ENCODE measurements around the gene LRRC34.
A peak's percentile ranks its signal among the peaks of the same experiment; 100 is the strongest.

The LRRC34 gene

DNA sequence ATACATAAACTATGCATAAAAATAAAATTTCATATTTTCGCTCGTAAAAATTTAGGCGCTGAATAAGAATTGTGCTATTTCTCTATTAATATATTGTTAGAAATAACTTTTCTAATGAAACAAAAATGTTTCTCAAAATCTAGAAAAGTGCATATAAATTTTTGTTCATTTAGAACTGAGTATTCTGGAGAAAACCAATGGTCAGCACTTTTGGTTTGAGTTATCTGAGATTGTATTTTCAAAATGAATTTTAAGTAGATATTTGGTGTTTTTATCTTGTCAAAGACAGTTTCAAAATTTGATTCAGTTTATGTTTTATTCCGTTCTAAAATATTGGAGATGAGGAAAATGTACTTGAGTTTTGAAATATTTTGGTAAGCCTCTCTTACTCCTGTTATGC is 25.6 kb downstream of the LRRC34 start:
- no peaks in the 10 kb centered on the region for H3K9me3 ChIP-seq (ENCODE audit: control insufficient read depth, insufficient read depth, low read length)
- no peaks in the 10 kb centered on the region for H3K4me1 ChIP-seq (ENCODE audit: control insufficient read depth, insufficient read depth, low read length)
- H3K27me3 ChIP-seq (ENCODE audit: control insufficient read depth, insufficient read depth, low read length): no peaks in the 10 kb centered on the region
- DNase-seq (ENCODE audit: low read depth, low spot score): no peak
- WGBS (ENCODE audit: insufficient coverage, insufficient read length): no CpG with 5 or more reads among the region's 4 CpGs
- no peak overlapping the region for H3K27ac ChIP-seq (ENCODE audit: low read length)
- H3K4me3 ChIP-seq (ENCODE audit: low read length): no peak overlapping the region
- H3K36me3 ChIP-seq (ENCODE audit: control insufficient read depth, insufficient read depth, low read length): peaks cover 7% of the 10 kb centered on the region; the same call in 1 of the 2 replicates

DNA sequence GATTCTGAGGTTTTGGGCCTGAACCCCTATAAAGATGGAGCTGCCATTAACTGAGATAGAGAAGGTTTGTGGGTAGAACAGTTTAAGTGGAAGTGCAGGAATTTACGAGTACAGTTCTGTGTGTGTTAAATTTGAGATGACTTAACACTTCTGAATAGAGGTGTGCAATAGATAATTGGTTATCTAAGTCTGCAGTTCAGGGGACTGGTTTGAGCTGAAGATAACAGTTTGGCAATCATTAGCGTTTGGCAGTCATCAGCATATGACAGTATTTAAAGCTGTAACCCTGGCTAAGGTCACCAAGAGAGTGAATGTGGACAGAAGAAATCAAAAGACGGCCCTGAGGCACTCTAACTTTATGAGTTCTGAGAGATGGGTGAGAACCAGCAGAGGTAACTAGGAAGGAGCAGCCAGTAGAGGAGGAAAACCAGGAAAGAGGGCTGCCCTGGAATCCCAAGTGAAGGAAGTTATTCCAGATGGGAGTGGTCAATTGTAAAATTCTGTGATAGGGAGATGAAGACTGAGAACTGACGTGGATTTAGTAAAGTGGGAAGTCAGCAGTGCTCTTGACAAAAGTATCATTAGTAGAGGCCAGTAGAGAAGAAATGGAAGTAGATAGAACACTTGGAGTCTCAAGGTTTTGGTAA is 31.4 kb downstream of the LRRC34 start:
- no peaks in the 10 kb centered on the region for H3K27me3 ChIP-seq (ENCODE audit: control insufficient read depth, insufficient read depth, low read length)
- no peaks in the 10 kb centered on the region for H3K9me3 ChIP-seq (ENCODE audit: control insufficient read depth, insufficient read depth, low read length)
- H3K4me3 ChIP-seq (ENCODE audit: low read length): no peak overlapping the region
- no peaks in the 10 kb centered on the region for H3K4me1 ChIP-seq (ENCODE audit: control insufficient read depth, insufficient read depth, low read length)
- WGBS (ENCODE audit: insufficient coverage, insufficient read length): no CpG with 5 or more reads among the region's 4 CpGs
- no peak overlapping the region for H3K27ac ChIP-seq (ENCODE audit: low read length)
- H3K36me3 ChIP-seq (ENCODE audit: control insufficient read depth, insufficient read depth, low read length): peaks cover 7% of the 10 kb centered on the region; the same call in 1 of the 2 replicates
- DNase-seq (ENCODE audit: low read depth, low spot score): no peak

DNA sequence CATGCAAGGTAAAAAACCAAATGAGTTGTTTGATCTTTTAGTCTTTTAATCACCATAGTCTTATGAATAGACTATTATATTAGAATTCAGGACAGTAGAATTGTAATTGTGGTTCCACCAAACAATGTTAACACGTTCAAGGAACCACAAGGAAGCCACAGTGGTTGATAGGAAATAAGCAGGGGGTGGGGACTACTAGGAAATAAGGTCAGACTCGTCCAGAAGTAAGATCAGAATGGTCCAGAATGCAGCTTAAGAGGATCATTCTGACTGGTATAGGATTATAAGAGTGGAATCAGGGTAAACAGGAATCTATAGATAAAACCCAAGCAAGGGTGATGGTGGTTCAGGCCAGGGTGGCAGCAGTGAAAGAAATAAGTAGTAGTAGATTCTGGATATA is 32.0 kb downstream of the LRRC34 start:
- Histone ChIP-seq H3K9me3 (ENCODE audit: control insufficient read depth, insufficient read depth, low read length) (no peaks in the 10 kb centered on the region), H3K27me3 (ENCODE audit: control insufficient read depth, insufficient read depth, low read length) (no peaks in the 10 kb centered on the region), H3K4me1 (ENCODE audit: control insufficient read depth, insufficient read depth, low read length) (no peaks in the 10 kb centered on the region), H3K4me3 (ENCODE audit: low read length) (no peak overlapping the region), H3K36me3 (ENCODE audit: control insufficient read depth, insufficient read depth, low read length) (peaks cover 7% of the 10 kb centered on the region; the same call in 1 of the 2 replicates), H3K27ac (ENCODE audit: low read length) (no peak overlapping the region)
- no peak for DNase-seq (ENCODE audit: low read depth, low spot score)
- no CpG with 5 or more reads among the region's 2 CpGs for WGBS (ENCODE audit: insufficient coverage, insufficient read length)

DNA sequence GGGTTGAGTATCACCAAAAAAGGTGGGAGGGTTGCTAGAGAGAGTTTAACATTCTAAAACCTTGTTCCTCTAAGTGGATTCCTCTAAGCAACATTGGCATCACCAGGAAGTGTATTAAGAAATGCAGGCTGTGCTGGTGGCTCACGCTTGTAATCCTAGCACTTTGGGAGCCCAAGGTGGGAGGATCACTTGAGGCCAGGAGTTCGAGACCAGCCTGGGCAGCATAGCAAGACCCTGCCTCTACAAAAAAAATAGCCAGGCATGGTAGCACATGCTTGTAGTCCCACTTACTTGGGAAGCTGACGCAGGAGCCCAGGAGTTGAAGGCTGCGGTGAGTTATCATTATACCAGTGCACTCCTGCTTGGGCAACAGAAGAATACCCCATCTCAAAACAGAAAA is 34.9 kb downstream of the LRRC34 start:
- Histone ChIP-seq H3K27me3 (ENCODE audit: control insufficient read depth, insufficient read depth, low read length) (no peaks in the 10 kb centered on the region), H3K4me3 (ENCODE audit: low read length) (no peak overlapping the region), H3K4me1 (ENCODE audit: control insufficient read depth, insufficient read depth, low read length) (no peaks in the 10 kb centered on the region), H3K36me3 (ENCODE audit: control insufficient read depth, insufficient read depth, low read length) (peaks cover 5% of the 10 kb centered on the region; the same call in 1 of the 2 replicates), H3K9me3 (ENCODE audit: control insufficient read depth, insufficient read depth, low read length) (no peaks in the 10 kb centered on the region), H3K27ac (ENCODE audit: low read length) (no peak overlapping the region)
- WGBS (ENCODE audit: insufficient coverage, insufficient read length): no CpG with 5 or more reads among the region's 4 CpGs
- no peak for DNase-seq (ENCODE audit: low read depth, low spot score)

DNA sequence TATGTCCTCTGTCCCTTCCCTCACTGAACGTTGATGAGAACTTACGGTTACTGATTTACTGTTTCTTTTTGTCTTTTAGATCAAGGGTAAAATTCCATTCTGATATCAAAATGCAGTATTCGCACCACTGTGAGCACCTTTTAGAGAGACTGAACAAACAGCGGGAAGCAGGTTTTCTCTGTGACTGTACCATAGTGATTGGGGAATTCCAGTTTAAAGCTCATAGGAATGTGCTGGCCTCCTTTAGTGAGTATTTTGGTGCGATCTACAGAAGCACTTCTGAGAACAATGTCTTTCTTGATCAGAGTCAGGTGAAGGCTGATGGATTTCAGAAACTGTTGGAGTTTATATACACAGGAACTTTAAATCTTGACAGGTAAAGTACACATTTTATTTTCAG is 38.5 kb downstream of the LRRC34 start:
- Histone ChIP-seq H3K9me3 (ENCODE audit: control insufficient read depth, insufficient read depth, low read length) (no peaks in the 10 kb centered on the region), H3K4me3 (ENCODE audit: low read length) (no peak overlapping the region; the same call in 1 of the 2 replicates), H3K27ac (ENCODE audit: low read length) (no peak overlapping the region), H3K27me3 (ENCODE audit: control insufficient read depth, insufficient read depth, low read length) (no peaks in the 10 kb centered on the region), H3K36me3 (ENCODE audit: control insufficient read depth, insufficient read depth, low read length) (no peaks in the 10 kb centered on the region; the same call in 1 of the 2 replicates), H3K4me1 (ENCODE audit: control insufficient read depth, insufficient read depth, low read length) (no peaks in the 10 kb centered on the region)
- no CpG with 5 or more reads among the region's 5 CpGs for whole genome bisulfite sequencing (ENCODE audit: insufficient coverage, insufficient read length)
- no peak for DNase-seq (ENCODE audit: low read depth, low spot score)

DNA sequence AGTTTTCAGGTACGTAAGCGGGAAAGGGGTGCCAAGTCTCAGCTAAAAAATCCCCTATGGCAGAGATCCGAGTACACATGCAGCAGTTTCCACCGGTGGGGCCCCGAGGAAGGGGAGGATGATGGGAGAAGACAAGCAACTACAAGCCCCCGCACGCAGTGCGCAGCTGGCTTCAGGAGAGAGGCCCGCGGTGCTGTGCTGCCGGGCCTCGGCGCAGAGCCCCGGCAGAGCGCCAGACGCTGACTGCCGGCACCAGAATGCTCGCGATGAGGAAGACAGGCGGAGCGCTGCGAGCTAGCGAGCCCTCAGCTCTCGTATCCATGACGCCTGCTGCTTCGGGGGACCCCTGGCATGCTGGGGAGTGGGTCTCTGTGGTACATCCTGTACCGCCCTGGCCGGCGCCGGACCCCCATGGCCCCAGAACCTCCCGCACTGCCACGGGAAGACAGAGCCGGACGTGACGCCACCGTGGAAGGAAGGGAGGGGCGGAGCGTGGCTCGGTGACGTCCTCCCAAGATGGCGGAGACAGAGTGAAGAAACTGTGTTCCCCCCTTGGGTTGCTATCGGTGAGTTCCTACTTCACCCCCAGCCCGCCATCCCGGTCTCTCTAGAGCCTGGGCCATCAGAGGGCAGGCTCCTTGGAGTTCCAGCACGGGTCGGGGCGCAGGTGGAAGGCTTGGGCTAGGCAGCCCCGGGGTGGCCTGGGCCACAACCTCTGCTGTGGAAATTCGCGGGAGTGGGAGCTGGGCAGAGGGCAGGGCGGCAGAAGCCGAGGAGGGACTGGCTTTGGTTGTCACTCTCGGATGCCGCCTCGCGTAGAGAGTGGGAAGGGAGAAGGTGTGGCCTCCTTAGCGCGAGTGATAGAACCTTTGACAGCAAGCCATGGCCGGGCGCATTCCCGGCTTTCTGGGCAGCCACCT is 39.5 kb downstream of the LRRC34 start, which contains the start of gene MYNN:
Gene MYNN, plus strand, starts transcription at position 500 of the 920 bp plus-strand sequence. CDS start 900 bp downstream, outside the sequence.
- H3K36me3 ChIP-seq (ENCODE audit: control insufficient read depth, insufficient read depth, low read length): no peaks in the 10 kb centered on the region
- peak; percentile 84 for DNase-seq (ENCODE audit: low read depth, low spot score)
- peak within 1 kb of the TSS; percentile 70 for H3K4me3 ChIP-seq (ENCODE audit: low read length)
- no peaks in the 10 kb centered on the region for H3K27me3 ChIP-seq (ENCODE audit: control insufficient read depth, insufficient read depth, low read length)
- no peak within 1 kb of the TSS for H3K27ac ChIP-seq (ENCODE audit: low read length)
- no peaks in the 10 kb centered on the region for H3K4me1 ChIP-seq (ENCODE audit: control insufficient read depth, insufficient read depth, low read length)
- no peaks in the 10 kb centered on the region for H3K9me3 ChIP-seq (ENCODE audit: control insufficient read depth, insufficient read depth, low read length)
- WGBS (ENCODE audit: insufficient coverage, insufficient read length): no CpG with 5 or more reads among the region's 61 CpGs

DNA sequence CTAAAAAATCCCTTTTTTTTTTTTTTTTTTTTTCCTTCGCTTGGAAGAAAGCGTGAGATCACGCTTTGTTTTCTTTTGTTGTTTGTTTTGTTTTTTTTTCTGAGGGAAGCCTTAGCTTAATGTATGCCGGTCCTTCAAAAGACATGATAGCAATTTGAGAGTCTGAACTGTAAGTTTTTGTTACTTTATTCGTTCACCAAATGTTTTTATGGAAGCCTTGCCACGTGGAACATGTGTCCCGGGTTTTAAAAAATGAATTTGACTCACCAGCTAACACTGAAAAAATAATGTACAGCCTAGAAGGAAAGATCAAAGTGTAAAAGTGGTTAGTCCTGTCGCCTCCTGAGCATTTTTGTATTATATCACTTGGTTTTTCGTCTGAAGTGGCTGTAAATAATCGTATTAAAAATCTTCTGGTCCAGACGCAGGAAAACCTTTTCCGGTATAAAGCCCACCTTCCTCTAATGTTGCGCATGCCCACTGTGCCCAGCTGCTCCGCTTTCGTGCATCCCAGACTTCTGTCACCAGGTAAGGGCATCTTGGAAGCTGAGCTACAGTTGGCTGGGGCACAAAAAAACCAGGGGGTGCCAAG is 40.3 kb downstream of the LRRC34 start:
- H3K36me3 ChIP-seq (ENCODE audit: control insufficient read depth, insufficient read depth, low read length): no peaks in the 10 kb centered on the region
- peak; percentile 39 for DNase-seq (ENCODE audit: low read depth, low spot score)
- no peaks in the 10 kb centered on the region for H3K9me3 ChIP-seq (ENCODE audit: control insufficient read depth, insufficient read depth, low read length)
- no peak overlapping the region for H3K27ac ChIP-seq (ENCODE audit: low read length)
- peak overlapping the region; percentile 70 for H3K4me3 ChIP-seq (ENCODE audit: low read length)
- H3K4me1 ChIP-seq (ENCODE audit: control insufficient read depth, insufficient read depth, low read length): no peaks in the 10 kb centered on the region
- no CpG with 5 or more reads among the region's 15 CpGs for WGBS (ENCODE audit: insufficient coverage, insufficient read length)
- H3K27me3 ChIP-seq (ENCODE audit: control insufficient read depth, insufficient read depth, low read length): no peaks in the 10 kb centered on the region

DNA sequence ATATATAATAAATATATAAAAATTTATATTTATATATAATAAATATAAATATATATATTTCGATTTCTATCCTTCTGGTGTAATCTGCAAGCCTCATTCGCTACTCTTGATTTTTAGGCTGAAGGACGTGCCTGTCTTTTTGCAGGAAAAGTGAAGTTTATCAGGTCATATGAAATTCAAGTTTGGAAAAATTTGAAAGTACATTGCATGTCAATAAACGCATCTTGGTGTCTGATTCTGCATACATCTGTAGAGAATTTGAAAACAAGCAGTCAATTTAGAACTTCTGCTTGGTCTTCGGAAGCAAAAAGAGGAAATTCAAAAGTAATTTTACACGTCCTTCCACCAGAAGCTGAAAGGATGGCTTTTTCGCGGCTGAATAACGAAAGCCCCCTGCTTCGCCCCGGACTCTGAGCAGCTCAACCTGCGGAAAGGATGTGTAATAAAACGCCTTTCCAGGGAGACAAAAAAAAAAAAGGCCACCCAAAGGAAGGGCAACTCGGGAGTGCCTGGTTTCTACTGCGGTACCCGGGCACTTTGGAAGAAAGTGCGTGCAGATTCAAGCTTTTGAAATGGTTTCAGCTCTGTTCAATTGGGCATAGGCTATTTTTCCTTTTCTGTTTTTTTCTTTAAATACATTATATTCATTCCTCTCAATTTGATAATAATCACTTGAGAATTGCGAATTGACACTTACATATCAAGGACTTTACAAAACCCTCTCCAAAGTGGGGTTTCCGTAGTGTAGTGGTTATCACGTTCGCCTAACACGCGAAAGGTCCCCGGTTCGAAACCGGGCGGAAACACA is 41.0 kb downstream of the LRRC34 start:
- no peaks in the 10 kb centered on the region for H3K27me3 ChIP-seq (ENCODE audit: control insufficient read depth, insufficient read depth, low read length)
- no peak overlapping the region for H3K27ac ChIP-seq (ENCODE audit: low read length)
- no peaks in the 10 kb centered on the region for H3K9me3 ChIP-seq (ENCODE audit: control insufficient read depth, insufficient read depth, low read length)
- DNase-seq (ENCODE audit: low read depth, low spot score): peak; percentile 33
- WGBS (ENCODE audit: insufficient coverage, insufficient read length): no CpG with 5 or more reads among the region's 27 CpGs
- peak overlapping the region; percentile 70; the same call in 1 of the 2 replicates for H3K4me3 ChIP-seq (ENCODE audit: low read length)
- no peaks in the 10 kb centered on the region for H3K36me3 ChIP-seq (ENCODE audit: control insufficient read depth, insufficient read depth, low read length)
- no peaks in the 10 kb centered on the region for H3K4me1 ChIP-seq (ENCODE audit: control insufficient read depth, insufficient read depth, low read length)

DNA sequence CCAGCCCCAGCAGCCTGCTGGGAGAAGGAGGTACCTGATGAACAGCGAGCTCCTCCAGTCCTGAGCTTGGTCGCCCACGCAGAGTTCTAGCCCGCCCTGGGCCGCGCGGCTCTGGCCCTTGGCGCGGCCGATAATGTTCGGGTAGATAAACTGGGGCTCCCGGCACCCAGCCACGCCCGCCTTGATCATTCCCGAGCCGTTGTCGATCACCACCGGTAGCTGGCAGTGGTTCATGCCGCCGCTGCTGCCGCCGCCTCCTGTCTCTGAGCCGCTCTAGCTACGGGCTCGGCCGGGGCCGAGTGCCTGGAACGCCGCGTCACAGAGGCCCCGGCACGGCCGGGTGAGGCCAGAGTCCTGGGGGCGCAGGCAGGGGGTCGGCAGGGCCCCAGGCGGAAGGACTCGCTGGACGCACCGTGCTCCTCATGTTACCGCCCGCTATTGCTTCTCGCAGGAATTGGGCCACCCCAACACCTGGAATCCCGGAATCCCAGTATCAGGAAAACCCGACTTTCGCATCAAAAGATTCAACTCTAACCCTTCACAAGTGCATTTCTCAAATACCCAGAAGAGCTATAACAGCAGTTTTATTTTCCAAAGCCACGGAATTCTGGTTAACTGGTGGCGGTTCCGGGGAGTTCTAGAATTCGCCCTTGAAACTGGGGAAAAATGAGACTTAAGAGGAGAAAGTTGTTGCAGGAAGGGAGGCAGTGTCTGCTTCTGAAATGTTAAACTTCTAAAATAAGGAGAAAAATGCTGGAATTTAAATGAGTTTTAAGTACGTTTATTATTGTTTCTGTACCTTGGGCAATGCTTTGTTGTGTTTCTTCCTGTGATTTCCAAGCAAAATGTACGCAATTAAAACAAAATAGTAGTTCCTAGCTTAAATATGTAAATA is 43.2 kb downstream of the LRRC34 start, which contains the start of gene ACTRT3:
Gene ACTRT3, minus strand, starts transcription at position 275 of the 895 bp plus-strand sequence. Its CDS starts 41 bp downstream, at position 234.
- DNase-seq (ENCODE audit: low read depth, low spot score): peak; percentile 45
- H3K27ac ChIP-seq (ENCODE audit: low read length): no peak within 1 kb of the TSS
- H3K4me3 ChIP-seq (ENCODE audit: low read length): peak within 1 kb of the TSS; percentile 55; the same call in 1 of the 2 replicates
- no CpG with 5 or more reads among the region's 51 CpGs for WGBS (ENCODE audit: insufficient coverage, insufficient read length)
- no peaks in the 10 kb centered on the region for H3K4me1 ChIP-seq (ENCODE audit: control insufficient read depth, insufficient read depth, low read length)
- H3K9me3 ChIP-seq (ENCODE audit: control insufficient read depth, insufficient read depth, low read length): no peaks in the 10 kb centered on the region
- no peaks in the 10 kb centered on the region for H3K27me3 ChIP-seq (ENCODE audit: control insufficient read depth, insufficient read depth, low read length)
- no peaks in the 10 kb centered on the region for H3K36me3 ChIP-seq (ENCODE audit: control insufficient read depth, insufficient read depth, low read length)
